Ecto neural progenitor cell (in vitro differentiated cells): Measurements from ENCODE around the gene GPC3.
A peak's percentile ranks its signal among the peaks of the same experiment; 100 is the strongest.
"Not testable (repeated sequence)": the region's sequence is repeated elsewhere in the genome, so short reads cannot be mapped to it uniquely, and the experiment has no call there.

ENCODE experiments used
- DNase-seq: peaks from one replicate; pipeline ENCODE4 v3.0.0-alpha.2; 2018; ENCODE audit warnings: low spot score

GPC3 gene

GRCh38 chrX:133926809-133927208 is 58.6 kb downstream of the GPC3 start:
- no peak for DNase-seq

- DNase-seq = no peak
These were observed 59.3 kb downstream of the GPC3 start for GRCh38 chrX:133926099-133926498.

GRCh38 chrX:133924548-133924947 is 60.8 kb downstream of the GPC3 start:
- no peak for DNase-seq

- no peak for DNase-seq
These were observed 61.8 kb downstream of the GPC3 start for GRCh38 chrX:133923548-133923947.

- no peak for DNase-seq
These were observed 62.3 kb downstream of the GPC3 start for GRCh38 chrX:133923113-133923512.

- DNase-seq = no peak
These were observed 63.0 kb downstream of the GPC3 start for GRCh38 chrX:133922390-133922771.

- DNase-seq = peak; percentile 58
These were observed 63.5 kb downstream of the GPC3 start for GRCh38 chrX:133921764-133922389.

GRCh38 chrX:133921086-133921485 is 64.3 kb downstream of the GPC3 start:
- no peak for DNase-seq

GRCh38 chrX:133918361-133918771 is 67.0 kb downstream of the GPC3 start:
- DNase-seq = no peak

GRCh38 chrX:133916984-133917722 is 68.2 kb downstream of the GPC3 start:
- DNase-seq = no peak

- DNase-seq = no peak
These were observed 71.6 kb downstream of the GPC3 start for GRCh38 chrX:133913658-133914388.

- DNase-seq = no peak
These were observed 72.4 kb downstream of the GPC3 start for GRCh38 chrX:133913009-133913408.

- no peak for DNase-seq
These were observed 73.4 kb downstream of the GPC3 start for GRCh38 chrX:133911825-133912495.

- DNase-seq = no peak
These were observed 74.9 kb downstream of the GPC3 start for GRCh38 chrX:133910539-133910938.

GRCh38 chrX:133909888-133910287 is 75.5 kb downstream of the GPC3 start:
- DNase-seq = no peak

- DNase-seq = no peak
These were observed 77.0 kb downstream of the GPC3 start for GRCh38 chrX:133908223-133908955.

GRCh38 chrX:133907606-133908005 is 77.8 kb downstream of the GPC3 start:
- DNase-seq = no peak

GRCh38 chrX:133905305-133905704 is 80.1 kb downstream of the GPC3 start:
- no peak for DNase-seq

GRCh38 chrX:133897593-133898163 is 87.7 kb downstream of the GPC3 start:
- DNase-seq = no peak

- no peak for DNase-seq
These were observed 93.1 kb downstream of the GPC3 start for GRCh38 chrX:133892337-133892736.

- no peak for DNase-seq
These were observed 96.4 kb downstream of the GPC3 start for GRCh38 chrX:133888984-133889383.

GRCh38 chrX:133888084-133888483 is 97.3 kb downstream of the GPC3 start:
- DNase-seq = not testable (repeated sequence)
